ENCODE data around the gene NAGS.
"Not testable (repeated sequence)": the region's sequence is repeated elsewhere in the genome, so short reads cannot be mapped to it uniquely, and the experiment has no call there.

The NAGS gene

GRCh38 chr17:43986225-43986981, 18.0 kb upstream of the NAGS start:
- no peak for DNase-seq (ENCODE audit: extremely low read depth, low read depth)
- TF ChIP-seq CTCF (IDR thresholded peaks at IDR 0.05; ENCODE audit: low read depth, low read length, missing control alignments), result no peak
- H3K4me3 ChIP-seq (replicated peaks; ENCODE audit: low read depth, low read length), result no peak overlapping the region

DNA sequence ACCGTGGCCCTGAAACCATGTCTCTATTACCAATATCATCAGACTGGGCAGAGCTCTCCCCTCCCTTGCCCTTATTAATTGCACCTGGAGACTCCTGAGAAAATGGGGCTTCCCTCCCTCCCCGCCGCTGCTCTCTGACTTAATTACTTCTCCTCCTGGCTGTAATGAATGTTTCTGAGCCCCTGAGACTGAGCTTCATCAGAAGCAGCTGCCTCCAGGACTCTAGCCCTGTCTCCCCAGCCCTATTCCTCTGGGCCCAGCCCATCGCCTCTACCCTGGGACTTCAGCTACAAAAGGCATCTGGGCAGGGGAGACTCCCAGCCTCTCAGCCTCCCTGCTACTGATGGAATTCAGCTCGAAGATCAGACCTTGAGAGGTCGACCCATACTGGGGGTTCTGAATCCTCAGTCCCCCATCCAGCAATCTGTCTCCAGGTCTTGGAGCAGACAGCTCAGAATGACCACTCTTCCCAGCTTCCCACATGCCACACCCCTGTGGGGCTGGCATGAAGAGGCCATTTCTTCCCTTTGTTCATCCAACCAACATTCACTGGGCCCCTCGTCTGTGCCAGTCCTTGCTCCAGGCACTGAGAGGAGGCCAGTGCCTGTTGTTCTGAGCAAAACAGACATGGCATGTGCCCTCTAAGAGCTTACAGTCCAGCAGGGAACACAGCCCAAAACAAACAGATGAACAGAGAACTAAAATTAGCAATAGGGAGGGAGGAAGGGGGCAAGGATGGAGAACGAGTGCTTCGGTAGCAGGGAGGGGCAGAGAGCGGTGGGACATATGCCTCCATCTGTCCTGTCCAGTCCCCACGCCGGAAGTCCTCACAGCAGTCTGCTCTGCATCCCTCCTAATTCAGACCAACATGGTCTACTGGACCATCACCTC, 17.0 kb upstream of the NAGS start:
- no peak for TF ChIP-seq CTCF (IDR thresholded peaks at IDR 0.05; ENCODE audit: low read depth, low read length, missing control alignments)
- H3K4me3 ChIP-seq (replicated peaks; ENCODE audit: low read depth, low read length), result no peak overlapping the region
- DNase-seq (ENCODE audit: extremely low read depth, low read depth), result no peak

DNA sequence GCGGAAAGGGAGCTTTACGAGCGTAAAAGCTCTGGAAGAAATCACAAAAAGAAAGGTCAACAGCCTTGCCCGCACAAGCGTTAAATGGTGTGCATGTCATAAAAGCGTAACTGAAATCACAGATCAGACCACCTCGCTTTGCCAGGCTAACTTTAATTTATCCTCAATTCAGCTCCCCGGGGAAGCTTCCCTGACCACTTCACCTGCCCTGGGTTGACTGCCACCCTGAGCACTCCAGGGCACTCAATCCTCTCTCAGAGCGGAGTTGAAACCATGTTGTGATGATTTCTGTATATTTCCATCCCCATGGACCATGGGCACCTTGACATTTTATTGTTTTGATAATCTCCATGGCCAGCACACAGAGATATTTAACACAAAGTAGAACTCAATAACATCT, 16.1 kb upstream of the NAGS start:
- no peak for TF ChIP-seq CTCF (IDR thresholded peaks at IDR 0.05; ENCODE audit: low read depth, low read length, missing control alignments)
- no peak for DNase-seq (ENCODE audit: extremely low read depth, low read depth)
- H3K4me3 ChIP-seq (replicated peaks; ENCODE audit: low read depth, low read length), result no peak overlapping the region

GRCh38 chr17:43992641-43993040, 11.8 kb upstream of the NAGS start:
- no peak for TF ChIP-seq CTCF (IDR thresholded peaks at IDR 0.05; ENCODE audit: low read depth, low read length, missing control alignments)
- no peak for DNase-seq (ENCODE audit: extremely low read depth, low read depth)
- H3K4me3 ChIP-seq (replicated peaks; ENCODE audit: low read depth, low read length), result no peak overlapping the region

DNA sequence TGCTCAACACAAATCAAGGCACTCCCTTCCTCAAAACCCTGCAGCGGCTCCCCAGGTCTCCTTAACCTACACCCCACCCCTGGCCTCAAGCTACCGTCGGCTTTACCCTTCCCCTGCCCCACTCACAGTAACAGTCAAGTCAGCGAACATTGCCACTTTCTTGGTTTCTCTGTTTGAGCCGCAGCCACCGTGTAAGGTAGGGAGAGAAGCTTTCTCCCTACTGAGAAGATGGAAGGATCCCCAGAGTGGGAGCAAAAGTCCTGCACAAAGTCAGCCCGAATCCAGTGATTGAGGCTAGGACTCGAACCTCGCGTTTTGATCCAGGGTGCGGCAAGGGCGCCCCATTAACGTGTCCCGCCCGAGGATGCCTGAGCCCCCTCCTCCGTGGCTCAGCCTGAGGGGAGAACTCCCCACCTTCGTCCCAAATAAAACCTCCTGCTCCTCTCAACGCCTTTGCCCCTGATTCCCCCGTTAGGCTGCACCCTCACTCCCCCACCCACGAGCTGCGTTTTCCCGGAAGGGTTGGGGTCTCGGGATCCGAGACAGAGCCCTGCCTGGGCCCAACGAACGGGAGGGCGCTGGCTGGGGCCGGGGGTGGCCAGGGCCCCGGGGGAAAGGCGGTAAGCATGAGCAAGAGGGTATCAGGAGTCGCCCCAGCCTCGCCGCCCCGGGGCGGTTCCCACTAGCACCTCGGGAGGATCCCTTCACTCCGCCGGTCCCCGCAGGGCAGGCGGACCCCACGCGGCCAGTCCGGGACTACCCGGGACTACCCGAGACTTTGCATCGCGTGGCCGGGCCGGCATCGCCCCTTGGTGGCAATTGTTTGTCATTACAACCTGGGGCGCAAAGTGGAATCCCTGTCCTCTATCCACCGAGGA, 9.9 kb upstream of the NAGS start:
- DNase-seq (ENCODE audit: extremely low read depth, low read depth), result no peak
- H3K4me3 ChIP-seq (replicated peaks; ENCODE audit: low read depth, low read length), result peak overlapping the region; percentile 38
- TF ChIP-seq CTCF (IDR thresholded peaks at IDR 0.05; ENCODE audit: low read depth, low read length, missing control alignments), result peak; percentile 78

- no peak for DNase-seq (ENCODE audit: extremely low read depth, low read depth)
- TF ChIP-seq CTCF (IDR thresholded peaks at IDR 0.05; ENCODE audit: low read depth, low read length, missing control alignments), result no peak
- H3K4me3 ChIP-seq (replicated peaks; ENCODE audit: low read depth, low read length), result peak overlapping the region; percentile 38; the same call in 1 of the 2 replicates
These were observed 9.3 kb upstream of the NAGS start for GRCh38 chr17:43995150-43995471.

GRCh38 chr17:43997180-43997579, 7.2 kb upstream of the NAGS start:
- not testable (repeated sequence) for H3K4me3 ChIP-seq (replicated peaks; ENCODE audit: low read depth, low read length); DNase-seq (ENCODE audit: extremely low read depth, low read depth)
